Urothelium cell line (cell line): ENCODE measurements around the gene ARHGAP26.
A peak's percentile ranks its signal among the peaks of the same experiment; 100 is the strongest.

ENCODE experiments used
- DNase-seq: peaks from one replicate; pipeline ENCODE4 v3.0.0; 2011; ENCODE audit warnings: low spot score, mixed read lengths
- FAIRE-seq: peaks from 2 replicates; lab custom pipeline; 2011; peaks lifted over from hg19 to GRCh38; lab: Jason Lieb, UNC

ARHGAP26 gene

GRCh38 chr5:143052967-143053682, 282.9 kb downstream of the ARHGAP26 start:
- FAIRE-seq, result no peak
- DNase-seq, result no peak

- no peak for FAIRE-seq
- DNase-seq, result no peak
Measured at GRCh38 chr5:143053780-143054179, 283.6 kb downstream of the ARHGAP26 start.

- no peak for DNase-seq
- no peak for FAIRE-seq
Measured at GRCh38 chr5:143054480-143054941, 284.3 kb downstream of the ARHGAP26 start.

GRCh38 chr5:143055596-143056338, 285.6 kb downstream of the ARHGAP26 start:
- FAIRE-seq, result no peak
- no peak for DNase-seq

- no peak for DNase-seq
- FAIRE-seq, result no peak
Measured at GRCh38 chr5:143056339-143056704, 286.1 kb downstream of the ARHGAP26 start.

- FAIRE-seq (no peak), DNase-seq (no peak)
Measured at GRCh38 chr5:143056792-143057579, 286.8 kb downstream of the ARHGAP26 start.

GRCh38 chr5:143057580-143057999, 287.4 kb downstream of the ARHGAP26 start:
- DNase-seq (no peak), FAIRE-seq (no peak)

- FAIRE-seq, result no peak
- DNase-seq, result no peak
Measured at GRCh38 chr5:143059355-143059754, 289.2 kb downstream of the ARHGAP26 start.

- no peak for FAIRE-seq
- DNase-seq, result no peak
Measured at GRCh38 chr5:143059976-143060765, 290.0 kb downstream of the ARHGAP26 start.

- DNase-seq (no peak), FAIRE-seq (no peak)
Measured at GRCh38 chr5:143061161-143061945, 291.2 kb downstream of the ARHGAP26 start.

- FAIRE-seq (no peak), DNase-seq (no peak)
Measured at GRCh38 chr5:143062379-143062778, 292.2 kb downstream of the ARHGAP26 start.

GRCh38 chr5:143063175-143063970, 293.2 kb downstream of the ARHGAP26 start:
- FAIRE-seq, result no peak
- no peak for DNase-seq

- DNase-seq (peak; percentile 13), FAIRE-seq (no peak)
Measured at GRCh38 chr5:143064218-143064641, 294.1 kb downstream of the ARHGAP26 start.

GRCh38 chr5:143064676-143065075, 294.5 kb downstream of the ARHGAP26 start:
- DNase-seq (no peak), FAIRE-seq (no peak)

- no peak for DNase-seq
- no peak for FAIRE-seq
Measured at GRCh38 chr5:143065185-143065965, 295.2 kb downstream of the ARHGAP26 start.

GRCh38 chr5:143065996-143066522, 295.9 kb downstream of the ARHGAP26 start:
- no peak for DNase-seq
- FAIRE-seq, result no peak

- no peak for FAIRE-seq
Measured at GRCh38 chr5:143066556-143067281, 296.5 kb downstream of the ARHGAP26 start.

More at GRCh38 chr5:143066556-143067281, 296.5 kb downstream of the ARHGAP26 start:
- no peak for DNase-seq
